OCI-LY1 (cell line): ENCODE data around the gene ATP11A.

ENCODE experiments used
- H2AFZ ChIP-seq: fragments of 200-600 bp; sonication (generic), shearing (Covaris generic); 2 replicates; pipeline ENCODE4 v1.6.0; 2014; ENCODE audit warnings: antibody characterized with exemption, mild to moderate bottlenecking, low read length
- H3F3A ChIP-seq: fragments of 200-600 bp; sonication (generic), shearing (Covaris generic); 2 replicates; pipeline ENCODE4 v1.6.0; 2014; ENCODE audit warnings: mild to moderate bottlenecking, antibody characterized with exemption, low read length, moderate library complexity; ENCODE audit not compliant: insufficient read depth
- H3K27ac ChIP-seq: fragments of 200-600 bp; sonication (generic); 2 replicates; pipeline ENCODE4 v1.5.1; 2014; ENCODE audit warnings: low read length, mixed run types, mild to moderate bottlenecking, low read depth; ENCODE audit not compliant: poor library complexity, severe bottlenecking
- H3K27me3 ChIP-seq: fragments of 200-600 bp; sonication (generic); 2 replicates; pipeline ENCODE4 v1.6.0; 2014; ENCODE audit warnings: antibody characterized with exemption, mild to moderate bottlenecking, low read length, moderate library complexity; ENCODE audit not compliant: insufficient read depth
- H3K36me3 ChIP-seq: fragments of 200-600 bp; sonication (generic); 2 replicates; pipeline ENCODE4 v1.6.1; 2014; ENCODE audit warnings: mild to moderate bottlenecking, antibody characterized with exemption, low read length, moderate library complexity, mixed read lengths; ENCODE audit not compliant: insufficient read depth
- H3K4me1 ChIP-seq: fragments of 200-600 bp; sonication (generic); 2 replicates; pipeline ENCODE4 v1.5.1; 2014; ENCODE audit warnings: mild to moderate bottlenecking, low read length, moderate library complexity; ENCODE audit not compliant: insufficient read depth, severe bottlenecking
- H3K4me2 ChIP-seq: fragments of 200-600 bp; sonication (generic), shearing (Covaris generic); 2 replicates; pipeline ENCODE4 v1.6.1; 2014; ENCODE audit warnings: low read length
- H3K4me3 ChIP-seq: fragments of 200-600 bp; sonication (generic); 2 replicates; pipeline ENCODE4 v1.5.1; 2014; ENCODE audit warnings: low read length, low read depth, mild to moderate bottlenecking, mixed read lengths; ENCODE audit not compliant: poor library complexity, severe bottlenecking
- H3K79me2 ChIP-seq: fragments of 200-600 bp; shearing (Covaris generic); 2 replicates; pipeline ENCODE4 v1.6.1; 2016; ENCODE audit warnings: mixed run types, low read length, mixed read lengths; ENCODE audit not compliant: insufficient read depth
- H3K9ac ChIP-seq: fragments of 200-600 bp; sonication (generic), shearing (Covaris generic); 2 replicates; pipeline ENCODE4 v1.6.1; 2014; ENCODE audit warnings: mild to moderate bottlenecking, low read length, mixed read lengths
- H3K9me2 ChIP-seq: fragments of 200-600 bp; sonication (generic), shearing (Covaris generic); 2 replicates; pipeline ENCODE4 v1.6.1; 2014; ENCODE audit warnings: low read depth, mild to moderate bottlenecking, low read length, mixed read lengths
- H3K9me3 ChIP-seq: fragments of 200-600 bp; shearing (Covaris generic); 2 replicates; pipeline ENCODE4 v1.6.1; 2014; ENCODE audit warnings: low read length, mixed read lengths
- H4K20me1 ChIP-seq: fragments of 200-600 bp; sonication (generic), shearing (Covaris generic); 2 replicates; pipeline ENCODE4 v1.6.0; 2016; ENCODE audit warnings: mild to moderate bottlenecking, low read length; ENCODE audit not compliant: insufficient read depth
- EZH2 ChIP-seq: fragments of 200-600 bp; sonication (generic), shearing (Covaris generic); IDR thresholded peaks from 2 replicates; pipeline ENCODE4 v1.8.0; 2017; ENCODE audit warnings: borderline replicate concordance, mixed run types, mild to moderate bottlenecking, antibody characterized with exemption, low read length, moderate library complexity, mixed read lengths
- TF ChIP-seq, protein P1 (sequence below): fragments of 200-600 bp; sonication (generic), shearing (Covaris generic); IDR thresholded peaks from 2 replicates; pipeline ENCODE4 v1.5.1; 2017; ENCODE audit warnings: mild to moderate bottlenecking, antibody characterized with exemption, low read length, moderate library complexity, mixed read lengths

Gene ATP11A

DNA sequence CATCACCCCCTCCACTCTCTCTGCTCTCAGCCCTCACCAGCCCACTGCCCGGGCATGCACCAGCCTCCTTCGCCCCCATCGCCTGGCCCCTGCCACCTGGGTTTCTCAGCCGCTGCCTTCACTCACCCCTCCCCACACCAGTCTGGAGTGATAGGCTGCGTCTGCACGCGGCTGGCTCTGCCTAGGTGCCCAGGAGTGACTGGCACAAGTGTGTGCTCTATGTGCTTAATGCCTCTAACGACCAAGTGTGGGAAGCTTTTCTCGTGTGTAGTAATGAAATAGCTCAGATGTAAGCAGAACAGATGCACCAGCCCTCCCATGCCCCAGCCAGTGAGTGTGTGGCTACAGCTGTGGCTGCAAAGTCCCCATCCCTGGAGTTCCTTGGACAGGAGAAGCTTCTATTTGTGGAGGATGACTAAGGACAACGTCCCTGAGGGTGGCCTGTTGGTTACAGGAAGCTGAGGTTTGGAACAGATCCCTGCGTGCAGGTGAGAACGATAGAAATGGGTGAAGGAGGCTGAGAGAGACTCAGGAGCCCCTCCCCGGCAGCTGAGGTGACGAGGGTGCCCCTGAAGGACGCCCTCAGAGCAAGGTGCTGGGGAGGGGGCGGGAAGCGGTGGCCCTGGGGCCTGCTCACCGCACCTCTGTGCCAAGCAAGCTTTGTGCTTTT is 35.6 kb downstream of the ATP11A start:
- Histone ChIP-seq H3K27ac (no peak overlapping the region), H3K36me3 (no peaks in the 10 kb centered on the region), H4K20me1 (no peaks in the 10 kb centered on the region), H3K4me1 (no peaks in the 10 kb centered on the region), H3K9me2 (no peaks in the 10 kb centered on the region), H3K27me3 (0 out of 2 replicates have a peak, but pooled peaks cover 5% of the 10 kb centered on the region), H3K9me3 (no peaks in the 10 kb centered on the region), H2AFZ (no peak overlapping the region), H3K4me2 (no peak overlapping the region), H3F3A (no peaks in the 10 kb centered on the region), H3K9ac (no peak overlapping the region), H3K4me3 (no peak overlapping the region), H3K79me2 (no peaks in the 10 kb centered on the region)
- TF ChIP-seq, protein P1, sequence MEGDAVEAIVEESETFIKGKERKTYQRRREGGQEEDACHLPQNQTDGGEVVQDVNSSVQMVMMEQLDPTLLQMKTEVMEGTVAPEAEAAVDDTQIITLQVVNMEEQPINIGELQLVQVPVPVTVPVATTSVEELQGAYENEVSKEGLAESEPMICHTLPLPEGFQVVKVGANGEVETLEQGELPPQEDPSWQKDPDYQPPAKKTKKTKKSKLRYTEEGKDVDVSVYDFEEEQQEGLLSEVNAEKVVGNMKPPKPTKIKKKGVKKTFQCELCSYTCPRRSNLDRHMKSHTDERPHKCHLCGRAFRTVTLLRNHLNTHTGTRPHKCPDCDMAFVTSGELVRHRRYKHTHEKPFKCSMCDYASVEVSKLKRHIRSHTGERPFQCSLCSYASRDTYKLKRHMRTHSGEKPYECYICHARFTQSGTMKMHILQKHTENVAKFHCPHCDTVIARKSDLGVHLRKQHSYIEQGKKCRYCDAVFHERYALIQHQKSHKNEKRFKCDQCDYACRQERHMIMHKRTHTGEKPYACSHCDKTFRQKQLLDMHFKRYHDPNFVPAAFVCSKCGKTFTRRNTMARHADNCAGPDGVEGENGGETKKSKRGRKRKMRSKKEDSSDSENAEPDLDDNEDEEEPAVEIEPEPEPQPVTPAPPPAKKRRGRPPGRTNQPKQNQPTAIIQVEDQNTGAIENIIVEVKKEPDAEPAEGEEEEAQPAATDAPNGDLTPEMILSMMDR, result no peak
- TF ChIP-seq EZH2, result no peak

GRCh38 chr13:112726016-112726767 is 36.4 kb downstream of the ATP11A start:
- H3K36me3 ChIP-seq, result no peaks in the 10 kb centered on the region
- no peaks in the 10 kb centered on the region for H3K9me2 ChIP-seq
- TF ChIP-seq, protein P1, result no peak
- TF ChIP-seq EZH2, result no peak
- no peak overlapping the region for H3K4me3 ChIP-seq
- no peak overlapping the region for H3K4me2 ChIP-seq
- no peak overlapping the region for H3K27ac ChIP-seq
- H3K79me2 ChIP-seq, result no peaks in the 10 kb centered on the region
- no peak overlapping the region for H2AFZ ChIP-seq
- H3K27me3 ChIP-seq, result 0 out of 2 replicates have a peak, but pooled peaks cover 5% of the 10 kb centered on the region
- no peaks in the 10 kb centered on the region for H3K4me1 ChIP-seq
- no peaks in the 10 kb centered on the region for H4K20me1 ChIP-seq
- H3K9me3 ChIP-seq, result no peaks in the 10 kb centered on the region
- no peaks in the 10 kb centered on the region for H3F3A ChIP-seq
- H3K9ac ChIP-seq, result no peak overlapping the region

- Histone ChIP-seq H3F3A (no peaks in the 10 kb centered on the region), H3K4me2 (no peak overlapping the region), H3K4me1 (no peaks in the 10 kb centered on the region), H4K20me1 (no peaks in the 10 kb centered on the region), H2AFZ (no peak overlapping the region), H3K9me3 (no peaks in the 10 kb centered on the region), H3K4me3 (no peak overlapping the region), H3K9ac (no peak overlapping the region), H3K27me3 (0 out of 2 replicates have a peak, but pooled peaks cover 7% of the 10 kb centered on the region), H3K9me2 (no peaks in the 10 kb centered on the region), H3K36me3 (no peaks in the 10 kb centered on the region), H3K79me2 (no peaks in the 10 kb centered on the region), H3K27ac (no peak overlapping the region)
- no peak for TF ChIP-seq EZH2
- TF ChIP-seq, protein P1, result no peak
These were observed 37.7 kb downstream of the ATP11A start for GRCh38 chr13:112727581-112727980.
